Measurements from ENCODE around the gene MYRF.

DNA sequence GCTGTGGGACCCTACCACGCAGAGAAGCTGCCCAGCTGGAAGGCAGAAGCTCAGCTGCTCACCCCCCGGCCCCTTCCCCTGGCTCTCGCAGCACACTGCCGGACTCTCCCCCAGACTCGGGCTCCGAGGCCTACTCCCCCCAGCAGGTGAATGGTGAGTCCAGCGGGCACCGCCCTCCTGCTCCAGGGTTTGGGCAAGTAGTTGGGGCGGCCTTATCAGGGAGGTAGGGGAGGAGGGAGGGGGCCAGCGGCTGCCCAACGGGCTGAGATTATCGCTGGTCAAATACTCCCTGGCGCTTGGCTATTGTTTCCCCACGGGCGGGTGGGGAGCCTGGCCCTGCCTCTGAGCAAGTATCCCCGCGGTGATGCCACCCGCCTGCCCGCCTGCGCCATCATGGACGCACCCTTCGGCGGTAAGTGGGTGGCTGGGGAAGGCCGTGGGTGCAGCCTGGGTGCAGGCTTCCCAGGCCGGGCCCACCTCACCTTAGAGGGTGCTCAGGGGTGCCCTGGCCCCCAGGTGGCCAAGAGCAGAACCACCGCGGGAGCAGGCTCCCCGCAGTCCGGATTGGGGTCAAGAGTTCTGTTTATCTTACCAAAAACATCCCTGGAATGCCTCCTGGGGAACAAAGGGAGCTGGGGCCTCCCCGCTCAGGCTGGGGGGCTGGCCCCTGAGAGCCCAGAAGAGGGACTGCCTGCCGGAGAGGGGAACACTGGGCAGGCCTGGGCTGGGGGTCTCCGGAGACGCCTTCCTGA is 16.9 kb downstream of the MYRF start:
- TF ChIP-seq, protein P1, sequence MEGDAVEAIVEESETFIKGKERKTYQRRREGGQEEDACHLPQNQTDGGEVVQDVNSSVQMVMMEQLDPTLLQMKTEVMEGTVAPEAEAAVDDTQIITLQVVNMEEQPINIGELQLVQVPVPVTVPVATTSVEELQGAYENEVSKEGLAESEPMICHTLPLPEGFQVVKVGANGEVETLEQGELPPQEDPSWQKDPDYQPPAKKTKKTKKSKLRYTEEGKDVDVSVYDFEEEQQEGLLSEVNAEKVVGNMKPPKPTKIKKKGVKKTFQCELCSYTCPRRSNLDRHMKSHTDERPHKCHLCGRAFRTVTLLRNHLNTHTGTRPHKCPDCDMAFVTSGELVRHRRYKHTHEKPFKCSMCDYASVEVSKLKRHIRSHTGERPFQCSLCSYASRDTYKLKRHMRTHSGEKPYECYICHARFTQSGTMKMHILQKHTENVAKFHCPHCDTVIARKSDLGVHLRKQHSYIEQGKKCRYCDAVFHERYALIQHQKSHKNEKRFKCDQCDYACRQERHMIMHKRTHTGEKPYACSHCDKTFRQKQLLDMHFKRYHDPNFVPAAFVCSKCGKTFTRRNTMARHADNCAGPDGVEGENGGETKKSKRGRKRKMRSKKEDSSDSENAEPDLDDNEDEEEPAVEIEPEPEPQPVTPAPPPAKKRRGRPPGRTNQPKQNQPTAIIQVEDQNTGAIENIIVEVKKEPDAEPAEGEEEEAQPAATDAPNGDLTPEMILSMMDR (conservative IDR thresholded peaks at IDR 0.05): peak; percentile 29; the same call in 1 of the 2 replicates
- no peak for TF ChIP-seq EZH2 (IDR thresholded peaks at IDR 0.05; ENCODE audit: low read depth)

All from PC-9 (cell line).